Stimulated activated CD4-positive, alpha-beta T cell treated with anti-CD3 and anti-CD28 coated beads, TNF-alpha, amount 100 ng/mL, for 4 hours (primary cell): ENCODE data around the gene DLGAP4.

ENCODE experiments used
- DNase-seq, 3 experiments: peaks; one replicate each; pipeline ENCODE4 v3.0.0-alpha.2; 2020; ENCODE audit warnings: low read depth in 3 of 3

DLGAP4 gene

GRCh38 chr20:36384022-36384619 lies 78.0 kb downstream of the DLGAP4 start:
- DNase-seq, result no peak

GRCh38 chr20:36385503-36385902 lies 79.4 kb downstream of the DLGAP4 start:
- no peak for DNase-seq

- DNase-seq, result no peak
Measured at GRCh38 chr20:36386236-36386635, 80.1 kb downstream of the DLGAP4 start.

GRCh38 chr20:36390269-36390668 lies 84.1 kb downstream of the DLGAP4 start:
- no peak for DNase-seq

- DNase-seq, result no peak
Measured at GRCh38 chr20:36390719-36391415, 84.7 kb downstream of the DLGAP4 start.

GRCh38 chr20:36391456-36391855 lies 85.3 kb downstream of the DLGAP4 start:
- DNase-seq, result no peak

GRCh38 chr20:36391955-36392354 lies 85.8 kb downstream of the DLGAP4 start:
- DNase-seq, result no peak

GRCh38 chr20:36392989-36393388 lies 86.8 kb downstream of the DLGAP4 start:
- DNase-seq, result no peak

- no peak for DNase-seq
Measured at GRCh38 chr20:36394340-36394965, 88.3 kb downstream of the DLGAP4 start.

- no peak for DNase-seq
Measured at GRCh38 chr20:36396340-36396739, 90.2 kb downstream of the DLGAP4 start.

GRCh38 chr20:36396847-36397630 lies 90.9 kb downstream of the DLGAP4 start:
- no peak for DNase-seq

GRCh38 chr20:36398515-36398914 lies 92.4 kb downstream of the DLGAP4 start:
- DNase-seq, result no peak

GRCh38 chr20:36399147-36399968 lies 93.2 kb downstream of the DLGAP4 start:
- no peak for DNase-seq

- no peak for DNase-seq
Measured at GRCh38 chr20:36399969-36400545, 93.9 kb downstream of the DLGAP4 start.

GRCh38 chr20:36400909-36401735 lies 95.0 kb downstream of the DLGAP4 start:
- no peak for DNase-seq

GRCh38 chr20:36402708-36403107 lies 96.6 kb downstream of the DLGAP4 start:
- no peak for DNase-seq

- DNase-seq, result no peak
Measured at GRCh38 chr20:36404435-36404978, 98.4 kb downstream of the DLGAP4 start.

- DNase-seq, result no peak
Measured at GRCh38 chr20:36405255-36405654, 99.1 kb downstream of the DLGAP4 start.

GRCh38 chr20:36407199-36407733 lies 101.1 kb downstream of the DLGAP4 start:
- no peak for DNase-seq

- DNase-seq, result no peak
Measured at GRCh38 chr20:36408219-36408618, 102.1 kb downstream of the DLGAP4 start.
